Fibroblast of the conjunctiva (primary cell): Measurements from ENCODE around the gene VSIR.

Source experiments
- DNase-seq: peaks from one replicate; pipeline ENCODE4 v3.0.0-alpha.2; 2010; ENCODE audit warnings: low read depth

The VSIR gene

GRCh38 chr10:71747039-71747531 is 26.2 kb downstream of the VSIR start:
- no peak for DNase-seq

DNA sequence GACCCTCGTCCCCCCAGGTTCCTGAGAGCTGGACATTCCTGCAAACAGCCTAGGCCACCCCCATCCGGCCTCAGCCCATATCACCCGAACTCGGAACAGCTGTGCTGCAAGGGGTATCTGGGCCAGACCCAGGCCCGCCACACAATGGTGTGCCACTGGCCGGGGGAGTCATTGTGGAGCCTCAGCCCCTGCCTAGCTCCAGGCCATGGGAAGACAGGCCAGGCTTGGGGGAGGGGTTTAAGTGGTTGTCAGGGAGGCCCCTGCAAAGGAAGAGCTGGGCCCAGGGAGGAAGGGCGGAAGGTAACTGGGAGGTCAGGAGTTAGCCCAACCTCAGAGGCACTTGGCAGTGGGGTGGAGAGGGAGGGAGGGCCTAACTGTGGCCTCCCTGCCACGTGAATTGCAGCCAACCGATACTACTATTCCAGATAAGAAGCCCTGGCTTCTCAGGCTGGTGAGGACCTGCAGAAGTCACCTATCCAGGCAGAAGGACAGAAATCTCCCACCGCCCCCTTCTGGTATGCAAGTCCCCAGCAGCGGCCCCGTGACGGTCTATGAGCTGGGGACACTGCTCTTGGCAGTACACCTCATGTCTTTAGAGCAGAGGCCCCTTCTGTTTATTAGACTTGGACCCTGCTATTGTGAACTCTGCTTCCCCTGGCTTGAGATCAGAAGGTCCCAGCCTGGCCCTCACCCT is 26.8 kb downstream of the VSIR start:
- DNase-seq: no peak

- no peak for DNase-seq
These were observed 27.6 kb downstream of the VSIR start for GRCh38 chr10:71745664-71746250.

- DNase-seq: no peak
These were observed 28.2 kb downstream of the VSIR start for GRCh38 chr10:71744897-71745663.

- no peak for DNase-seq
These were observed 29.5 kb downstream of the VSIR start for GRCh38 chr10:71743866-71744265.

DNA sequence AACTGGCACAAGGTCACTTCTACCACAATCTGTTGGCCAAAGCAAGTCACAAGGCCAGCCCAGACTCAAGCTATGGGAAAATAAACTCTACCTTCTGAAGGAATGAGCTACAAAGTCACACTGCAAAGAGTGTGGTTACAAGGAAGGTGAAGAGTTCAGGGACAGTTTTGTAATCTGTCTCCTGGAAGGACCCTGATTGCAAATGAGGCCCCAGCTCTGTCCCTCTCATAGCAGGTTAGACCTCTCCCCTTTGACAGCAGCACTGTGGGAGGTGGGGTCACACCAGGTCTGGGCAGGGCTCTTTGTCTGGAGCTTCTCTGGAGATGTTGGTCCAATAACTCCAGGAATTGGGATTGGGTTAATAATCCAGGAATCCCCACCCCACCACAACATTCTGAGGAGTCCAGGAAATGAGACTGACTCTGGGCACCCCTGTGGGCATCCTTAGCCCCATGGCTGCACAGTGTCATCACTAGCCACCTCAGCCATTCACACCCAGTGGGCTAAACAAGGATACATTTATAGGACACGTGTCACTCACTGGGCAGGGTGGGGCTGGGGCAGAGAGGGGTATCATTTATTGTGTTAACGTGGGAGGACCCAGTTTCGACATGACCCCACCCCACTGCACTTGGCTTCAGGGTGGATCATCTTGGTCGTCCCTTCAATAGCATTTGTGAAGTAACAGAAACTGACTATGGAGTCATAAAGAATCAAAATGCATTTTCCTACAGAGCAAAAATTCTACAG is 30.1 kb downstream of the VSIR start:
- no peak for DNase-seq

- no peak for DNase-seq
These were observed 30.8 kb downstream of the VSIR start for GRCh38 chr10:71742301-71743088.

DNA sequence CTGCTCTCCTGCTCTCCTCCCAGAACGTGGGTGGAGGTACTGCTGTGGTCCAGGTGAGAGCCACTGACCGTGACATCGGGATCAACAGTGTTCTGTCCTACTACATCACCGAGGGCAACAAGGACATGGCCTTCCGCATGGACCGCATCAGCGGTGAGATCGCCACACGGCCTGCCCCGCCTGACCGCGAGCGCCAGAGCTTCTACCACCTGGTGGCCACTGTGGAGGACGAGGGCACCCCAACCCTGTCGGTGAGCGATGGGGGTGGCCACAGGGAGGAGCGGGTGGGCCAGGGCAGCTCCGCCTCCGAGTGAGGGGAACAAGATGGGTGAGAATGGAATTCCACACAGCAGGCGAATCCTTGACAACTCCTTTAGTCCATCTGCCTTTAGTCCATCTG is 31.6 kb downstream of the VSIR start:
- DNase-seq: no peak

GRCh38 chr10:71741029-71741428 is 32.3 kb downstream of the VSIR start:
- DNase-seq: no peak

DNA sequence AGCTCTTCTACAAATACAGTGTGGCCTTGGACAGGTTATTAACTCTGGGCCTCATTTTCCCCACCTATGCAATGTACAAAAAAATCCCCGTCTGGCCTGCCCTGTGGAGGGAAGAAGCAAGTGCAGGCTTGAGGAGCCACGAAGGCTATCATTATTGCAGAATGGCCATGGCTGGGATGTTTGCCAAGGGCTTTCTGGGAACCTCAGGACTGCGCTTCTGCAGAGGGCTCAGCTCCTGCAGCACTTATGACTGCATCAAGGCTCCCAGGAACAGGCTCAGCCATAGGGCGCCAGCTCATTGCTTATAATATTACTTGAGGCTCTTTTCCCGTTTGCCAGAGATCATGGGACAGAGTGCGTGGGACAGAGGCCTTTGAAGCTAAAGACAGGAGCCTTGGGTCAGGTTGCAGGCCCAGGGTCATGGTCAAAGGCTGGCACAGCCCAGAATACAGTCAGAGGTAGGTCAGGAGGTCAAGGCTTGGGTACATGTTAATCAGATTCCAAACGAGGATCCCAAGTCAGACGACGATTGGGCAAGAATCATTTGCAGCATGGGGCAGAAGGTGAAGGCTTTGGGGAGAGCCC is 33.2 kb downstream of the VSIR start:
- no peak for DNase-seq

- DNase-seq: no peak
These were observed 33.9 kb downstream of the VSIR start for GRCh38 chr10:71739358-71739900.

GRCh38 chr10:71737834-71738197 is 35.5 kb downstream of the VSIR start:
- DNase-seq: no peak

- no peak for DNase-seq
These were observed 36.1 kb downstream of the VSIR start for GRCh38 chr10:71737001-71737833.

DNA sequence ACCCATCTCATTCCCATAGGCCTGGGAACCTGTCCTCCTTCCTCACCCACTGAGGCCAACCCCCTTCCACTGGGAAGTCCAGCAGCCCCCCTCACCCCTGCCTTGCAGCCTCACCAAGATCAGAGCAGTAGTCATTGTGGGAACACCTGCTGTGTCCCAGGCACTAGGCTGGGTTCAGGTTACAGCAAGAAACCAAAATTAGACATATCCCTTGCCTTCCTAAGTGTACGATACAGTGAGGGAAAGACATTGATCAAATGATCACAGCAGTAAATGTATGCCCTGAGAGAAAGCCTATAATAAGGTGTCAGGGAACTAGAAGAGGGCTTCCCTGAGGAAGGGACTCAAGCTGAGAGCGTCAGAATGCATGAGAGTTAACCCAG is 36.8 kb downstream of the VSIR start:
- DNase-seq: no peak

DNA sequence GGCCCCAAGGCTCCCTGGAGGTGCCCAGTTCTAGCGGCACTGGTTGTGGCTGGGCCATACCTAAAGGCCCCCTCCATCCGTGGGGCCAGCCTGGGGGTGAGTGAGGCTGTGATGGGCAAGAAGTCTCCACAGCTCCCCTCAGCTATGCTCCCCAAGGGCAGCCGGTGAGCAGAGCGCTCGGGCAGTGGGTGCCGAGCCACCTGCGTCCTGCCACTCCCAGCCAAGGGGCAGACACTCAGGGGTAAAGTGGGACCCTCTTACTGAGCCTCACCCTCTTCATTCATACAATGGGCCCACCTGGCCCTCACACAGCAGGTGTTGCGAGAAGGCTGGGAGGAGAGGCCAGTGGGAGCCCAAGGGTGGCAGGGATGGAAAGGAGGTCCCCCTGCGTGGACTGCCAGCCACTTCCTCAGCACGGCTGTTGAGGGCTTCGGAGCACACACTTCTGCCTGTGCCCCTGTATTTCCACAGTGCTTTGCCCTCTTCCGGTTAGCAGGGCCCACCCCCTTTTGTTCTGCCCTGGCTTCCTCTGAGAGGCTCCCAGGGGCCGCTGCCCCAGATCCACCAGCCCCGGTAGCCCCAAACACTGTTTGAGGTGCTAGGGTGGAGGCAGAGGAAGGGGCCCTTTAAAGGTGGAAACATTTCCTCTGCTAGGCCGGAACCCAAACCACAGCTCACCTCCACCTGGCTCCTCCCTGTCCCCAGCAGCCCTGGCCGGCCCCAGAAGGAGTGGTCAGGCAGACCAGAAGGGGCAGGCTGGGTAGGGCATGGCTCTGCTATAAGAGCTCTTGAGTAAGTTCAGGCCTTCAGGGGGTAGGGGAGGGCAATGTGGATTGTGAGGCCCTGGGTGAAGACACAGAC is 37.4 kb downstream of the VSIR start:
- no peak for DNase-seq

DNA sequence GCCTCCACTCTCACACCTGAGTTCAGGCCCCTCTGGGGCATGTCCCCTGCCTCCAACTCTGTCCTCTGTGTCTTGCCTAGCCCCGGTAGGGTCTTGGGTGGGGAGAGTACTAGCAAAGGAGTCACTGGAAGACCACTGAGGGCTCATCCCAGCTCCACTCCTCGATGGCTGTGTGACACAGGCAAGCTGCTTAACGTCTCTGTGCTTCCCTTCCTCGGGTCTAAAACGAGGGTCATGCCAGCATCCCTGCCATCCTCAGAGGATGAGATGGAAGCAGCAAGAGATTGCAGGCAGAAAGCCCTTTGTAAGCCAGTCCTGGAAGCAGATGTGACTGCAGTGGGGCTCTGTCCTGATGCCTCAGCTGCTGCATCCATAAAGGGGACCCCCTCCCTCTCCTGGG is 38.5 kb downstream of the VSIR start:
- no peak for DNase-seq

GRCh38 chr10:71731791-71732190 is 41.5 kb downstream of the VSIR start:
- no peak for DNase-seq

DNA sequence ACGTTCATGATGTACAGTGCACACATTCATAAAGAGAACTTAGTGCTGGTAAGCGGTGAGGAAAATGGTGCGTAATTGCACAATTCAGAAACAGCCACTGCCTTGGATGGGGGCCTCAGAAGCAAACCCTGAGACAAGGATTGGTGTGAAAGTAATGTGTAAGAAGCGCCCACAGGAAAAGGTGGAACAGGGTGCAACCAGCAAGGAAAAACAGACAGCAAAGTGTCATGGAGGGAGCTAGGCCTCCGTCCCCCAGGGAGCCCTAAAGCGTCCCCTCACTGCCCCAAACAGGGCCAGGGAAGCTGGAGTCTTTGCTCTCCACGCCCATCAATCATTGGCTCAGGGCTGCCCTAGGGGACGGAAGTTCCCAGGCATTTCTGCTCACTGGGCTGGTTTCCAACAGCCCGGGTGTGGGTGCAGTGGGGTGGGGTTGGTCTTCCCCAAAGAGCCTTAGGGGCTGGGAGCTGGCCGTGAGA is 44.1 kb downstream of the VSIR start:
- no peak for DNase-seq
